Inflammatory macrophage (primary cell): ENCODE results near the gene UNC119B.

Experiments
- DNase-seq, 2 donors: peaks; one replicate each; pipeline ENCODE4 v3.0.0-alpha.2; 2020 to 2022

UNC119B gene

DNA sequence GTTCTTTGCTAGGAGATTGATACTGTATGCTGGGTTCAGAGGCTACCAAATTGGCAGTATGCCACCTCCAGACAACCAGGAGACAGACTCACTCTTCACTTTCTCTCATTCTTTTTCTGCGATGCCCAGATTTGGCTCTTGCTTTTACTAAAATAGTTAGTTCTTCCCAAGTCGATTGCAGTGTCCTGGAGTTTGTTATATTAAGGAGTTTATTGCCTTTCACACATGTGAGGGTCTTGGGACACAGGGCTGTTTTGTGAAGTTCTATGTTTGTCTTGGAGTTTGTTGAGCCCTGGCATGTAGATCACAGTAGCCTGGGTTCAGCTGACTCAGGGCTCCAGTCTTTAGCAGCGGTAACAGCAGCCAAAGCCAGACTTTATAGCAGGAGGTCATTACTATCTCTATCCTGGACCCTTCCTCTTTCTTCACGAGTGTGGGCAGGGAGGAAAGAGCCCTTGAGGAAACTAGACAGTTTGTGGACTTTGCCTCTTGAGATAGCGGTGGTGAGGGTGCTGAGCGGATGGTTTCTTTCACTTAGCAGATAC, 21.7 kb upstream of the UNC119B start:
- peak; percentile 39 to 51 for DNase-seq

DNA sequence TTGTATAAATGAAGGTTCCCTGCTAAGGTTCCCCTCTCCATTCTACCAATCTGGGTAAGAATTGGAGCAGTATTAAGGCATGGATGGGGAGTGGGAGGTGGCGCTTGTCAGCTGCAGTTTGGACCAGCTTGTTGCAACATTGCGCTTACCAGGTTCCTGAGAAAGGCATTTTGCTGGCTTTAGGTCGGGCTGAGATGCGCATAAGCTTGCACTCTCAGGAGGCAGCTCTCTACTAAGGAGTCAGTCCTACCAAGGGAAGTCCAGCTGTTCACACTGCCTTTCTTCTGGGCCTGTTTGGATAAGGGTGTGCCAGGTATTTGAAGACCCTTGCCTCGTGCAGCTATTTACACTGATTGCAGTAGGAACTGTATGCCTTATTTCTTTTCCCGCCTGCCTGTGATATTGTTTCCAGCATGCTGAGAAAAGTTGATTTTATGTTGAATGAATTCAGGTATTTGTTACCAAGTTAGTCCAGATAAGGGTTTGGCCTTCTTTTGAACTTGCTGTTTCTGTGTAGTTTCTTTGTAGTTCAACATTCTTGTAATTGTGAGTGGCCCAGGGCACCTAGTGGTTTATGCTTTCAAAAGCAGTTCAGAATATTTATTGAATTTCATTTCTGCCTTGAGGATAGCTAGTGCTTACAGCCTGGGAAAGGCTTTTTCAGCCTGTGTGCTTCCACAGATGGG, 20.7 kb upstream of the UNC119B start:
- no peak for DNase-seq

DNA sequence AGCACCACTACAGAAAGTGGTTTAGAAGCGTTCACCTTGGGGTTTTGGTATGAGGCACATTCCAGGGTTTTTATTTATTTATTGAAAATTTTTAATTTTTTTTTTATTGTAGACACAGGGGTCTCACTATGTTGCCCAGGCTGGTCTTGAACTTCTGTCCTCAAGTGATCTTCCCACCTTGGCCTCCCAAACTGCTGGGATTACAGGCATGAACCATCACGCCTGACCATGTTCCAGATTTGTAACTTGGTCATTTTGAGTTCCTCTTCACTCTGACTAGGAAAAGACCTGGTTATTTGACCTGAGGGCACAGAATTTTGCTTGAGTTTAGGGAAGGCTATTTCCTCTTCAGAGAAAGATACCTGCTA, 20.2 kb upstream of the UNC119B start:
- DNase-seq: no peak

DNA sequence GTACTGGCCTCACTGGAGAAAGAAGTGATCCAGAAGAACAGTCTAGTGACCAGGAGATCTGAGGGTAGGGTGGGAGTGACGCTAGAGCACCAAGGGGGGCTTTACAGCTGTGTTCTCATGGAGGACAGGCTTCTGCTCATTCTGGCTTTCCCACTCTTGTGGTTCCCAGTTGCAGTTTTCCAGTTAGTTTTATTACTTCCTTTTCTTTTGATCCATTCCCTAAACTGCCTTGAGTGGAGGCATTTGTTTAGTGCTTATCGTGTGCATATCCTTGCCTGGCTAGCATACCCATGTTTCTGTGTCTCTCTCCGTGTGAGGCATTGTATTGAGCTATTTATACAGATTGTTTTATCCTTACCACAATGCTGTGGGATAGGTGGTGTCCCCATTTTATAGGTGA, 19.3 kb upstream of the UNC119B start:
- DNase-seq: no peak

DNA sequence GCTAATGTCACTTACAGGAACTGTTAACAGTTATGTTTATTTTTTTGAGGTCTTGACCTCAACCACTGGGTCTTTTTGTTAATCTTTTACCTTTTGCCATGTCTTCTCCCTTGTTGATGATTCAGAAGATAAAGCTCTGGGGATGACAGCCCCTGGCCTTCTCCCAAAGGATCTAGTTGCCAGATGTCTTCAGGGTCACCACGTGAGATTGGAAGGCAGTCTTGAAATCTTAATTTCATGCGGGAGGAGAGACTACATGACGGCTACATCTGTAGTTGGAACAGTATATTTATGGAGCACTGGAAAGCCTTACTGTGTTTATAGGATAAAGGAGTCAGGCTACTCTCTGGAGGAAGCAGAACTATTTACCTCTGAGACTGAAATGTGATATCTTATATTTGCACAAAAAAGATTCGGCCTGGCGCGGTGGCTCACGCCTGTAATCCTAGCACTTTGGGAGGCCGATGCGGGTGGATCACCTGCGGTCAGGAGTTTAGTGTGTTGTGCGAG, 17.7 kb upstream of the UNC119B start:
- DNase-seq: no peak

DNA sequence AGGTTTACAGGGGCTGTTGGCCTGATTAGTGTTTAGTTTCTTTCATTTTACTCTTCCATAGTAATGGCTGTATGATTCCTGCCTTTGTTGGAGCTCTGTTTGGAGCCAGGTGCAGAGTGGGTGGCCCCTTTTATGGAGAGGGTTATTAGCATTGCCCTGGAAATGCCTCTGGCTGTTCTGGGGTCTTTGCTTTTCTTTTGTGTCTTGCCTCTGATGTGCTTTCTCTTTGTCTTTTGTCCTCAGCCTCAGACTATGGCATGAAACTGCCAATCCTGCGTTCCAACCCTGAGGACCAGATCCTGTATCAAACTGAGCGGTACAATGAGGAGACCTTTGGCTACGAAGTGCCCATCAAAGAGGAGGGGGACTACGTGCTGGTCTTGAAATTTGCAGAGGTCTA, 16.4 kb upstream of the UNC119B start:
- DNase-seq: no peak

DNA sequence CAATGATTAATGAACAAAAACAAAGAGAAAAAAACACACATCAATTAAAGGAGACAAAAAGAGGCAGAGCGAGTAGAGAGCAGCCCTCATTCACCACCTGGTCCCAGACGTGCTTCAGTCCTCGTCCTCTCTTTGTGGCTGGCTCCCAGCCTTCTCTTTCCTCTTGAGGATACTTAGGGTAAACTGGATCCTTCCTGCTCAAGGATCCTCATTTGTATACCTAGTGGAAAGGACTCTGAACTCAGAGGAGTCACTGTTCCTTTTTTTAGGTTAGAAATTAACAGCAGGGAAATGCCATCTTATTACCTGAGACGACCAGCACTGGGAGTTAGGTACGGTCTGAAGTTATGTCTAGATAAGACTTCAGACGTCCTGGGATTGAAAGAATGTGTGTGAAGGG, 13.6 kb upstream of the UNC119B start:
- no peak for DNase-seq

DNA sequence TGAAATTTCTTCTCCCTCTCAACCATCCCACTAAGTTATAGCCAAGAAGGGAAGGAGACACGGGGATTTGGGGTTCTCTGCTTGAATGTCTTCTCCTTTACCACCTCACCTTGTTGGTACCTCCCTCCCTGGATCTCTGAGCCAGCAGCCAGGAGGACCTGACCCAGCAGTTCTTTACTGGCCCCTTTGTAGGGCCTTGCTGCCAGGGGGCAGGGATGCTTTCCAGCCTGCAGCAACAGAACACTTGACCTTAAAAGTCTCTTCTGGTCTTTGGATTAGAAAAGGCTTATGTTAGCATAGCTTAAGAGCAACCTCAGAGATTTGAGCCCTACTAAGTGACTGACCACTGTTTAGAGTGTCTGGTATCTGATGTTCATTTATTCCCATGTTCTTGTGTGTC, 12.9 kb upstream of the UNC119B start:
- no peak for DNase-seq

DNA sequence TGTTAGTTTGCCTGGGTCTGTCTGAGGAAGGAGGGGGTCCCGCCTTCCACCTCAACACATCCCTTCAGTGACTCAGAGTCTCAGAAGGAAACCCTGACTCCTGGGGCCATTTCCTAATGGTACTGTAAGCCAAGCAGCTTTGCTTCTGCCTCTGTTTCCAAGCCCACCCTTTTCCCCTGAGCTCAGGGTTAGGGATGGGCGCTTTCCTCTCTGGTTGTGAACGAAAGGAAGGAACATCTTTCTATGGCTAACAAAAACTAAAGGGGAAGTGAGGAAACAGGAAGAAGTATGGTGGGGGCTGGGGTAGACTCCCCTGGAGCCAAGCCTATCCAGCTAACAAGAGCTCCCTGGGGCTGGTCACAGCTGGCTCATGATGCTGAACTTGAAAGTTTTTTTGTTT, 11.6 kb upstream of the UNC119B start:
- DNase-seq: peak in 1 of 2 donors; percentile 40

DNA sequence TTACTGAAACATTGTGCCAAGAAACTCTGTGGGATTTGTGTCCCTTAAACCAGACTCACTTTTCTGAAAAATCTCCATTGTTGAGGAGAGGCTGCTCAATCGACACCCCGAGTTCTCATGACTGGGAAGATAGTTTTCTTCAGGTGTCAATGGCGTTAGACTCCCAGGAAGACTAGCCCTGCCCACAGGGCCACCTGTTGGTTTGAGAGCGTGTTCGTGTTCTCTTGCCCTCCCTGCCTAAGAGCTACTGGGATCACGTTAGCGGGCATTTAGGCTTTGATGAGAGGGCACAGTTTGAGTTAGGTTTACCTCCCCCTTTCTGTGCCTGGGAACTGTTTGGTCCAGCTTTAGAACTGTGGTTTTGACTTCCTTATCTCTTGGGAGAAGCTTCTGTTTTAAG, 10.7 kb upstream of the UNC119B start:
- DNase-seq: no peak

DNA sequence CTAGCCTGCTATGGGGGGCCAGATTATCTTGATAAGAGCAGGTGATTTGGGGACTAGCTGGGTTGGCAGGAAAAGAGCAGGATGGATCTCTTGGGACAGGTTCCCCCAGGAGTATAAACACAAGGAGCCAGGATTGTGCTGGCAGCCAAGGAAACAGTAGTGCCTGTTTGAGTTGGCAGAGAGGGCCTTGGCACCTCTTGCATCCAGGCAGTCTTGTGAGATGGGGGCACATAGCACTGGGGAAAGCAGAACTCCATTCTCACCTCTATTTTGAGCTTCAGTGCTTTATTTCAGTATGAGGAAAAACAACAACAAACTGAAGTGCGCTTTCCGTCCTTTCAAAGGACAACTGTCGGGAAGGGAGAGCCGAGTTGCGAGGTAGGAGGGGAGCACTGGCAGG, 9.4 kb upstream of the UNC119B start:
- DNase-seq: no peak

DNA sequence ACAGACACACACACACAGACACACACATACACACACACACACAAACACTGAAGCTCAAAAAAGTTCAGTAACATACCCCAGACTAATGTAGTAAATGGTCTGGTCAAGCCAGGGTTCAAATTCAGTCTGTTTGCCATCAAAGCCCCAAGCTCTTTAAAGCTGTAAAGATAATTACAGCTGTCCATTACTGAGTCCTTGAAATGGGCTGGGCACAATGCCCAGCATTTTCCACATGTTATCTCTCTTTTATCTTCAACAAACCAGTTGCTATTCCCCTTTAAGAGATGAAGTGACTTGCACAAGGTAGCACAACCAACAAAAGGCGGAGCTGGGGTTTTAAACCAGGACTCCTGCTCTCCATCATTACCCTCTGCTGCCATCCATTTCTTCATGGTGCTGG, 7.6 kb upstream of the UNC119B start:
- no peak for DNase-seq

DNA sequence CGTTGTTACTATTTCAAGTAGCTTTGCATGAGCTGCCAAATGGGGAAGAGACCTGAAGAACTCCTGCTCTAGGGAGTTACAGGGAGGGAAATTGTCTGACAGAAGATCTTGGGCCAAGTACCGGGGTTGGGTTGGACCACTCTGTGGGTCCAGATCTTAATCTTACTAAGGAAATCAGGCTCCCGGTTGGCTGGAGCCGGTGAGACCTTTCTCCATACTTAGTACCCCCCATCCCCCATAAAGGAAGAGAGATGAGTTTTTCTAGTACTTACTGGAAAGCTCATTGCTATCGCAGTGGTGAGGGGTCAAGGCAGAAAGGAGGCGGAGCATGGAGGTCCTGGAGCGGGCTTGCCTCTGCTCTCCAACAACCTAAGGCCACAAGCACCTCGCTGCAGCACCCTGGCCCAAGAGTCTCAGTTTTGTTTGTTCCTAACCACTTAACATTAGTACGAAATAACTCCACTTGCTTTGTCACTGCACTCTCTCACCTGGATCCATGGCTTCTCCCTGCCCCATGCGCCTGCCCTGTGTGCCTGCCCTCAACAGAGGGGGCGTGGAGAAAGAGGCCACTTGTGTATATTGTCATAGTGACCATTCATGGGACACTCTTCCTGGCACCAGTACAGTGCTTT, 6.8 kb upstream of the UNC119B start:
- DNase-seq: no peak

DNA sequence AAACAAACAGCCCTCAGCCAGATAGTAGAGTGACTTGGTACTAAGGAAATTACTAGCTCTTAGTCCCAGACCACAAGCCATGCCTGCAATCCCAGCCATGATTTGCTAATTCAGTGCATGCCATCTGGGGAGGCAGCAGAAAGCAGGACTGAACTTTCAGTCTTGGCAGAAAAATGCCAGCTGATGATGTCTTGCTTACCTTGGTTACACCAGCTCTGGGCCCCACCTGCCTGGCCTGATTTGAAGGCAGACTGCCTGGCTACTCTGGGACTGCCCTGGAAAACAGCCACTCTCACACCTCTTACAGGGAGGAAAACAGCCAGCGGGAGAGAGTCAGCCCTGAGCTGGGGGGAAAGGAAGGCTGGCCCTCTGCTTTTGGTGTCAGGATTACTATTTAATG, 4.6 kb upstream of the UNC119B start:
- DNase-seq: no peak

DNA sequence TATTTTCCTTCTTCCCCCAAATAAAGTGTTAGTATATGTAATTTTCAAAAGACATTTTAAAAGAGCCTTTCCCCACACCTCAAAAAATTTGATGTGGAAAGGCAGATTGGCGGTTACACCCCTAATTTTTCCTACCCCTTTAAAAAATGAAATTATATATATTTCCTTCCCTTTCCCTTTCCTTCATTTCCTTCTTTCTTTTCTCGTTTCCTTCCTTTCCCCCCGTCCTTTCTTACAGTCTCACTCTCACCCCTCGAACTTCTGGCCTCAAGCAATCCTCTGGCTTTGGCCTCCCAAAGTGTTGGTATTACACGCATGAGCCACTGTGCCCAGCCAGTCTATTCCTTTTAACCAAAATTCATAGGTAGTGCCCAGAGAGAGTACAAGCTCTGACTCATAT, 4.2 kb upstream of the UNC119B start:
- DNase-seq: no peak

DNA sequence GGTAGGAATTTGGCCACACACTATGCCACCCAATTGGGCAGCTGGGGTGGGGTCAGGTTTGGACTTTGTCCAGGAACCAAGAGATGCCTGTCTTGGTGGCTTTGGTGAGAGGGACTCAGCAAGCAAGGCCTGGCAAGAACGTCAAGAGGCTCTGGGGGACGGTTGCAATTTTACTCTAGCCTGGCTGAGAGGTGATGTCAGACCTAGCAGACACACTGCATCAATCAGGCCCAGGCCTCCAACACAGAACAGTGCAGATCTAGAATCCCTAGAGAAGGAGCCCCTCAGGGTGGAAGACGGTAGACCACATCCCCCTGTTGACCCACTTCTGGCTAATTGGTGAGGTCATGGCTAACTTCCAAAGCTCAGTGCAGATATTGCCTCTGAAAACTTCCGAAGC, 1.6 kb upstream of the UNC119B start:
- no peak for DNase-seq

DNA sequence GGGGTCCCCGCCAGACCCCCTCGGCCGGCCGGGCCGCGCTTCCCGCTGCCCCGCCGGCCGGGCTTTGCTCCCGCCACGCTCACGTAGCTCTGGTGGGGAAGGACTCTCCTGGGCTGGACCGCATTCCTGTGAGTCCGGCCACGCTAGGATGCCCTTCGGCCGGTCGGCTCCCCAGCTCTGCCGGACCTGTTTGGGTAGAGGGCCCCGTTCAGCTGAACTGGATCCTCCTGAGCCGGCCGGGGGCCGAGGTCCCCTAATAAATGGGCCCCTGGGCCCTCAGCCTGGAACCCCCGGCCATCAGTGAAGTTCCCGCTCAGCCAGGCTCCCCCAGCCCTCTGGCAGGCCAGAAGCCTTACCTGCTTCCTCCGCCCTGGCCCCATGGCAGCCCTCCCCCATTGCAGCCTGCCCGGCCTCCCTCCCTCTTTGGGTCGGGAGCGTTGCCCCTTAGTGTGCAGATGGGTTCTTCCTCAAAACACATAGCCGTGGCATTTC, 593 bp downstream of the UNC119B start:
- DNase-seq: no peak

DNA sequence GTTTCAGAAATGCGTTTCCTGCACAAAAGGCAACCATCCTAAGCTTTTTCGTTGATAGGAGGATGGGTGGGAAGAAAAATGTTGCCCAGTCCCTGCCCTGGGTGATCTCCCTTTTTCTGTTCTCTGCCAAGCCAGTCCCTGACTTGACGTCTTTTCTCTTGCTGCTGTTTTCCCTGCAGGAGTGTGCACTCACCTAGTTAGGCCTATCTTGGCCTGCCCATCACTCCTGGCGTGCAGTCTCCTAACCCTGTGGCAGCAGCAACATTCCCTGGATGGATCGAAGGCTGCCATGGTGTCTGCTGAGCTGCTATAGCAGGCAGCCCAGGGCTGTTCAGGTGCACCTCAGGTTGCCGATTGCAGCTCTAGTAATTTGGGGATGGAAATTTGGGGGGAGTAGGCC, 1.2 kb downstream of the UNC119B start:
- no peak for DNase-seq

DNA sequence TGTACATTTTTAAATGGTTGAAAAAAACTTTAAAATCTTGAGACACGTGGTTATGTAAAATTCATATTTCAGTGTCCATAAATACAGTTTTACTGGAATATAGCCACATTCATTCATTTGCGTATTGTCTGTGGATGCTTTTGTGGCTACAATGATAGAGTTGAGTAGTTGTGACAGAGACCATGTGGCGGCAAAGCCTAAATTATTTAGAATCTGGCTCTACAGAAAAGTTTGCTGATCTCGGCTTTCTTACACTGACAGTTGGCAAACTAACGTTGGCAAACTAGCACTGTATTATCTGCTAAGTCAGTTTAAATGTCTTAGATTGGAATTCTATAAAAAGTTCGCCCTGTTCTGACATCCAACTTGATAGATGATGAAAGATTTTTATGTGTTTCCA, 2.4 kb downstream of the UNC119B start:
- DNase-seq: no peak

DNA sequence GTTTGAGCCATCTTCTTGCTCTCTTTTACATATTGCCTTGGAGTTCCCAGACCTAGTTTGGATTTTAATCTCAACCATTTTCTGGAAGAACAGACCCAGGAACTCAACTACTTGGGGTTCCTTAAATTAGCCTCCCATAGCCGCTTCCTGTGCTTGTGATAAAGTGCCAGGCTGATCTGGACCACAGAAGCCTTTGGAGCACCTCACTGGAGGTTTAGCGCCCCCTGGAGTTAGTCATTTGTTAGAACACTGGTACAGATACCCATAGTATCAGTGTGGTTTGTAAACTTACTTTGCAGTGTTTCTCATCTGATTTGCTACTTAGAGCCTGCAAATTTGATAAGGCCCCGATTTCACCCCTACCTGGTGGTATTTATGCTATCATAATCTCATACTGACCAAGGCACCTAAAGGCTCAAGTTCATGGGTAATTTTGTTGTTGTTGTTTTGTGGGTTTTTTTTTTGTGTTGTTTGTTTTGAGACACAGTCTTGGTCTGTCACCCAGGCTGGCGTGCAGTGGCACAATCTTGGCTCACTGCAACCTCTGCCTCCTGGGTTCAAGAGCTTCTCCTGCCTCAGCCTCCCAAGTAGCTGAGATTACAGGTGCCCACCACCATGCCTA, 3.7 kb downstream of the UNC119B start:
- DNase-seq: peak; percentile 84 to 86

DNA sequence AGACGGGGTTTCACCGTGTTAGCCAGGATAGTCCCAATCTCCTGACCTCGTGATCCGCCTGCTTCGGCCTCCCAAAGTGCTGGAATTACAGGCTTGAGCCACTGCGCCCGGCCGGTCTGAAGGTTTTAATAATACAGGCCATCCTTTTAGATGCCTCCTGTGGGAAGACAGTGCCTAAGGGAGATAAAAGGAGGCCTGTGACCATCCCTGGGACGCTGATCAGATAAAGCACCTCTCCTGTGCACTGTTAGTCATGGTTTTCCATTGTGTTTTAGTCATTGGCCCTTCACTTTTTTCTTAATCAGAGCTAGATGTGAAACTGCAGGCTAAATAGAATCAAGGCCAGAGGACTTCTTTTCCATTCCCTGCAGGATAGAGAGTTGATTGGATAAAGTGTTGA, 7.8 kb downstream of the UNC119B start:
- DNase-seq: no peak

DNA sequence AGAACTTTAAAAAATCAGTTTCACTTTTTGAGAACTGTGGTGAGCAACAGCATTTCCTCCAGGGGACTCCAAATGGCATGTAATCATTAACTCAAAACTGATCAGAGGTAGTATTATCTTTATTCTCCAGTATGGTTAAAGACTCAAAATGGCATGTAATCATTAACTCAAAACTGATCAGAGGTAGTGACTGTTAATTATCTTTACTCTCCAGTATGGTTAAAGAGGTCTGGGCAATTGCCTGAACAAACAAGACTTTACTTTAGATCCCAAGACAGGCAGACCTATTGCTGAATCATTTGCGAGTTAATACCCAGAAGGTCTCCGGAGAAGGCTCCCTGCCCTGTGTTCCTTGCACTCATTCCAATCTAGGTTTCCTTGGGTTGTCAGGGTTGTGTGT, 8.8 kb downstream of the UNC119B start:
- DNase-seq: no peak

DNA sequence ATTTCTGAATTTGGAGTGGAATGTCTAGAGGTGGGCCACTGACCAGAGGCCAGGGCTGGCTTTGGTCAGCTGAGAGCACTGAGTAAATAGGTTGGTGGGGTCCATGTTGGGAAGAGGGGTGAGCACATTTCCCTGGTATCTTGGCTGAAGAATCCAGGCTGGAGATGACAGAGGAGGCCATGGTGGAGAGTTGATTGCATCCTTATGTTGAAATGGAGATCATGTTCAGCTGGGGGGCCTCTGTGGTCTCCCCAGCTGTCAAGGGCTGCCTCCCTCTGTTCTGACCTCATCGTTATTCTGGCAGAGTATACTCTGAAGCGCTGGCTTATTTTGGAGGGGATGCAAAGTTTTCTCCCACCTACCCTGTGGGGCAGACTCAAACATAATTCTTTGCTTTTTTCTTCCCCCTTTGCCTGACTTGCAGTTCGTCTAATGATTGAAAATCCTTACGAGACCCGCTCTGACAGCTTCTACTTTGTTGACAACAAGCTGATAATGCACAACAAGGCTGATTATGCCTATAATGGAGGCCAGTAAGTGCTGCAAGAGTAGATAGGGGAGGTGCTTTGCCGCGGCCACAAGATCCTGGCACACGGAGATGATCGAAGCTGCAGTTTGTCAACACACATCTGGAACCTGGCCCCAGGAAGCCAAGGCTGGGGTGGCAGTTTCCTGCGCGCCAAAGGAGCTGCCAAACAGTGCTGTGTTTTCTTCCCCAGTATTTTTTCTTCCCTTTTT, 9.4 kb downstream of the UNC119B start:
- no peak for DNase-seq
